HepG2 (cell line): Measurements from ENCODE around the gene TM2D3. TPM values are rescaled to one million over a fixed set of nuclear protein-coding genes. Genes with fewer than 3 reads are reported as not detected.

Experiments used
- ATAC-seq: fragments of 200-7000 bp; cut with Tn5 transposase; 3 replicates; pipeline ENCODE4 v1.9.1; 2020; ENCODE audit warnings: mild to moderate bottlenecking, moderate library complexity
- BruUV-seq: library from RNA; stranded (reverse); fragments of 400-500 nt; replicated peaks from 2 replicates; lab custom pipeline; 2021; lab: Mats Ljungman, UMichigan
- CTCF ChIA-PET: fragments of 300-600 bp; formaldehyde crosslinking; extraction: SDS; loops from one replicate; lab custom pipeline; 2021; ENCODE audit warnings: low total read pairs, inconsistent platforms, low intra/inter-chr PET ratio; lab: Yijun Ruan, JAX
- POLR2A ChIA-PET: fragments of 350-600 bp; sonication (Branson Sonifier 250); formaldehyde crosslinking; loops from one replicate; lab custom pipeline; 2020; ENCODE audit warnings: antibody characterized with exemption, inconsistent platforms; lab: Yijun Ruan, JAX
- DNase-seq: peaks from one replicate; pipeline ENCODE4 v3.0.0-alpha.2; 2015; ENCODE audit warnings: low spot score
- FAIRE-seq: peaks from 3 replicates; lab custom pipeline; 2011; peaks lifted over from hg19 to GRCh38; lab: Jason Lieb, UNC
- H2AFZ ChIP-seq: one replicate; pipeline ENCODE4 v1.6.1; 2011; ENCODE audit warnings: low read length, inconsistent platforms
- H3K27ac ChIP-seq: fragments of 300-600 bp; 3 replicates; pipeline ENCODE4 v1.8.0; 2011; ENCODE audit warnings: mixed run types, mild to moderate bottlenecking, mixed read lengths, low read length, inconsistent platforms; ENCODE audit not compliant: insufficient read depth; ENCODE audit errors: extremely low read length
- H3K27me3 ChIP-seq, 2 experiments: fragments of 200-600 bp in 1 of 2; 2 replicates in 1 of 2; 3 replicates in 1 of 2; pipeline versions ENCODE4 v1.6.0 to v1.8.0; 2011; ENCODE audit warnings: low read length in 2 of 2, mild to moderate bottlenecking in 2 of 2, moderate library complexity in 2 of 2, inconsistent platforms in 1 of 2; ENCODE audit not compliant: insufficient read depth in 2 of 2, control insufficient read depth in 1 of 2
- H3K36me3 ChIP-seq, 2 experiments: fragments of 200-600 bp in 1 of 2; replicated peaks in 1 of 2; 2 replicates in 1 of 2; 3 replicates in 1 of 2; pipeline versions ENCODE4 v1.5.1 to v1.8.0; 2011; ENCODE audit warnings: low read length in 2 of 2, inconsistent platforms in 1 of 2; ENCODE audit not compliant: insufficient read depth in 2 of 2, control insufficient read depth in 1 of 2
- H3K4me1 ChIP-seq: 2 replicates; pipeline ENCODE4 v1.5.1; 2012; ENCODE audit warnings: low read length, inconsistent platforms; ENCODE audit not compliant: insufficient read depth
- H3K4me2 ChIP-seq: 2 replicates; pipeline ENCODE4 v1.6.0; 2011; ENCODE audit warnings: low read depth, low read length, inconsistent platforms
- H3K4me3 ChIP-seq, 3 experiments: fragments of 200-600 bp in 1 of 3; sonication (generic), shearing (Covaris generic) in 1 of 3; replicated peaks in 1 of 3; 2 replicates each; pipeline ENCODE4 v1.5.1; 2011 to 2016; ENCODE audit warnings: low read length in 3 of 3, inconsistent platforms in 2 of 3, low read depth in 2 of 3, mild to moderate bottlenecking in 2 of 3, control low read depth in 1 of 3, mixed read lengths in 1 of 3; ENCODE audit not compliant: insufficient read depth in 1 of 3
- H3K79me2 ChIP-seq: one replicate; pipeline ENCODE4 v1.6.1; 2011; ENCODE audit warnings: low read length, inconsistent platforms; ENCODE audit not compliant: insufficient read depth
- H3K9ac ChIP-seq: 2 replicates; pipeline ENCODE4 v1.6.0; 2011; ENCODE audit warnings: mild to moderate bottlenecking, low read depth, low read length, inconsistent platforms; ENCODE audit not compliant: insufficient read depth
- H3K9me3 ChIP-seq: 2 replicates; pipeline ENCODE4 v1.5.1; 2012; ENCODE audit warnings: mild to moderate bottlenecking, low read length
- H4K20me1 ChIP-seq: 2 replicates; pipeline ENCODE4 v1.6.0; 2011; ENCODE audit warnings: inconsistent platforms, mild to moderate bottlenecking, low read length, moderate library complexity; ENCODE audit not compliant: insufficient read depth
- ATF1 ChIP-seq: IDR thresholded peaks from 2 replicates; pipeline ENCODE4 v1.6.1; 2016; ENCODE audit warnings: mild to moderate bottlenecking, control low read depth
- BCLAF1 ChIP-seq: fragments of 450-650 bp; IDR thresholded peaks from 2 replicates; pipeline ENCODE4 v1.6.1; 2017; ENCODE audit warnings: mild to moderate bottlenecking
- BHLHE40 ChIP-seq: IDR thresholded peaks from 2 replicates; pipeline ENCODE4 v1.6.1; 2011; ENCODE audit warnings: low read length, improper control_type of control experiment
- KDM5A ChIP-seq: fragments of 200-600 bp; sonication (generic); IDR thresholded peaks from 2 replicates; pipeline ENCODE4 v1.7.0; 2018; ENCODE audit warnings: antibody characterized with exemption, mild to moderate bottlenecking, low read length, borderline replicate concordance
- RORA ChIP-seq: sonication (generic); formaldehyde crosslinking; IDR thresholded peaks from 2 replicates; pipeline ENCODE4 v1.5.0; 2020; ENCODE audit warnings: mild to moderate bottlenecking, missing genetic modification reagents, moderate library complexity
- SIX1 ChIP-seq: sonication (generic); formaldehyde crosslinking; IDR thresholded peaks from 2 replicates; pipeline ENCODE4 v1.4.0; 2020; ENCODE audit warnings: missing genetic modification reagents, borderline replicate concordance
- STAT5B ChIP-seq: sonication (generic); formaldehyde crosslinking; IDR thresholded peaks from 2 replicates; pipeline ENCODE4 v1.4.0; 2020; ENCODE audit warnings: missing genetic modification reagents
- THAP11 ChIP-seq: IDR thresholded peaks from 2 replicates; pipeline ENCODE4 v1.6.1; 2016; ENCODE audit warnings: missing biosample characterization, missing genetic modification reagents
- YY1 ChIP-seq: IDR thresholded peaks from 2 replicates; pipeline ENCODE4 v1.6.1; 2011; ENCODE audit warnings: low read length, low read depth, moderate library complexity, mild to moderate bottlenecking; ENCODE audit not compliant: insufficient read depth, insufficient replicate concordance
- ZBTB7B ChIP-seq: sonication (generic); formaldehyde crosslinking; IDR thresholded peaks from 2 replicates; pipeline ENCODE4 v1.4.0; 2020; ENCODE audit warnings: missing genetic modification reagents
- ZNF17 ChIP-seq: sonication (generic); formaldehyde crosslinking; IDR thresholded peaks from 2 replicates; pipeline ENCODE4 v1.5.0; 2020; ENCODE audit warnings: mild to moderate bottlenecking, missing genetic modification reagents
- ZNF326 ChIP-seq: sonication (generic); formaldehyde crosslinking; IDR thresholded peaks from 2 replicates; pipeline ENCODE4 v1.4.0; 2020; ENCODE audit warnings: missing genetic modification reagents, borderline replicate concordance
- ZNF546 ChIP-seq: sonication (generic); formaldehyde crosslinking; conservative IDR thresholded peaks from 2 replicates; pipeline ENCODE4 v1.8.1; 2023; ENCODE audit warnings: mild to moderate bottlenecking, missing genetic modification reagents
- ZNF780A ChIP-seq: sonication (generic); formaldehyde crosslinking; IDR thresholded peaks from 2 replicates; pipeline ENCODE4 v1.8.0; 2022; ENCODE audit warnings: mild to moderate bottlenecking, missing genetic modification reagents, moderate library complexity
- ZNF883 ChIP-seq: sonication (generic); formaldehyde crosslinking; IDR thresholded peaks from 2 replicates; pipeline ENCODE4 v1.5.1; 2020; ENCODE audit warnings: mild to moderate bottlenecking, missing genetic modification reagents; ENCODE audit errors: not compliant biosample characterization
- WGBS: methylation state at CpG from one replicate; pipeline ENCODE4 v1.1.6; 2017; ENCODE audit warnings: low lambda C conversion rate; 5-methylcytosine and 5-hydroxymethylcytosine counted together
- in situ Hi-C: cut with HindIII; loops from 2 replicates; pipeline ENCODE4 v1.10.0; 2017; ENCODE audit warnings: low pct_unique_long_range_greater_than_20kb; ENCODE audit not compliant: extremely low pct_ligation_motif_present
- intact Hi-C: fragments of 100-400 bp; cut with micrococcal nuclease; formaldehyde crosslinking; loops from one replicate; pipeline ENCODE4 v1.10.0; 2022; ENCODE audit not compliant: unreplicated experiment
- polyA plus RNA-seq, 8 experiments: library from polyadenylated mRNA; depleted of rRNA in 3 of 8; stranded (reverse) in 7 of 8; unstranded in 1 of 8; fragments of >200 nt; fragmentation: Illumina TruSeq in 4 of 8; extraction: Trizol in 4 of 8; gene quantifications; 2 replicates each; pipeline versions ENCODE4 v1.2.1 to v1.2.3, GENCODE V29; 2011 to 2016; ENCODE audit warnings: low read depth in 4 of 8, missing spikeins in 1 of 8, mixed read lengths in 1 of 8; ENCODE audit not compliant: insufficient read depth in 1 of 8
- total RNA-seq, 5 experiments: library from RNA; depleted of rRNA; stranded (reverse); fragments of >200 nt; fragmentation: Illumina TruSeq; extraction: Trizol; gene quantifications; 2 replicates each; pipeline ENCODE4 v1.2.3, GENCODE V29; 2016; ENCODE audit warnings: low read depth in 1 of 5
- TF ChIP-seq, protein P1 (sequence below): sonication (generic); formaldehyde crosslinking; IDR thresholded peaks from 2 replicates; pipeline ENCODE4 v1.4.0; 2020; ENCODE audit warnings: mild to moderate bottlenecking, missing genetic modification reagents
- TF ChIP-seq, protein P2 (sequence below): sonication (generic); formaldehyde crosslinking; IDR thresholded peaks from 2 replicates; pipeline ENCODE4 v1.8.0; 2023; ENCODE audit warnings: mild to moderate bottlenecking, missing genetic modification reagents
- TF ChIP-seq, protein P3 (sequence below): IDR thresholded peaks from 2 replicates; pipeline ENCODE4 v1.6.1; 2018; ENCODE audit warnings: missing genetic modification reagents, mild to moderate bottlenecking, missing compliant biosample characterization

The TM2D3 gene
- total and polyA plus RNA-seq, 2 of the 13 experiments (the other 11 are each of a cell fraction or from before 2014, with no cell fraction given): 31.1 to 72.7 TPM

DNA sequence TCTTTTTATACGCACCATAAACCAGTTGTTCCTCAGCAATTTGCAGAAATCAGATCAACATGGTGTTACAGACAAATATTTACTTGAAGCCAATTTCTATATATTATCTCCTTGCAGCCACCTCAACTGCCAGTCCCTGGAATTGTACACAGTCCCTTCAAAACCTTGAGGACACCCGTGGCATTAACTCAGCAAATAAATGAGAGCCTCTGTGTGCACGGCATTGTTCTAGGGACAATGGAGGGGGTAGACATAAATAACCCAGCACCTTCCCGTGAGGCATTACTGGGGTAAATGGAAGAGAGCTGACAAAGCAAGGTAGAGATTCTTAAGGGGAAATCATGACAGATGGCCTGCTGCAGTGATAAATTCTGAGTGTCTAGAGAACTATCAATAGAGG lies 12.5 kb downstream of the TM2D3 start:
- CTCF ChIA-PET: interaction anchor here (2.1 kb wide), 1 partner anchor 351 kb away, joined by 9 read pairs; no protein-coding TSS in a partner anchor
- no peak overlapping the region for H2AFZ ChIP-seq
- no TSS peak for BruUV-seq
- DNase-seq: no peak
- 83% methylated on average over 4 of the region's 4 CpGs for WGBS
- intact Hi-C loops (loop anchor here (2.0 to 5.0 kb wide), 3 partner anchors 99 to 142 kb away; no protein-coding TSS in a partner anchor), in situ Hi-C loops (loop anchor here (5.0 to 10.0 kb wide), 2 partner anchors 97 to 205 kb away; no protein-coding TSS in a partner anchor)
- no peak for FAIRE-seq
- H3K27ac ChIP-seq: no peak overlapping the region
- H3K27me3 ChIP-seq: no peaks in the 10 kb centered on the region
- H3K4me2 ChIP-seq: no peak overlapping the region
- no peak for ATAC-seq
- no peak overlapping the region for H3K4me3 ChIP-seq
- H3K9ac ChIP-seq: no peak overlapping the region
- H3K4me1 ChIP-seq: peaks cover 36% of the 10 kb centered on the region
- no peaks in the 10 kb centered on the region for H3K79me2 ChIP-seq
- H3K9me3 ChIP-seq: no peaks in the 10 kb centered on the region
- peaks cover 4 to 32% of the 10 kb centered on the region in 2 experiments for H3K36me3 ChIP-seq
- TF ChIP-seq, protein P1, sequence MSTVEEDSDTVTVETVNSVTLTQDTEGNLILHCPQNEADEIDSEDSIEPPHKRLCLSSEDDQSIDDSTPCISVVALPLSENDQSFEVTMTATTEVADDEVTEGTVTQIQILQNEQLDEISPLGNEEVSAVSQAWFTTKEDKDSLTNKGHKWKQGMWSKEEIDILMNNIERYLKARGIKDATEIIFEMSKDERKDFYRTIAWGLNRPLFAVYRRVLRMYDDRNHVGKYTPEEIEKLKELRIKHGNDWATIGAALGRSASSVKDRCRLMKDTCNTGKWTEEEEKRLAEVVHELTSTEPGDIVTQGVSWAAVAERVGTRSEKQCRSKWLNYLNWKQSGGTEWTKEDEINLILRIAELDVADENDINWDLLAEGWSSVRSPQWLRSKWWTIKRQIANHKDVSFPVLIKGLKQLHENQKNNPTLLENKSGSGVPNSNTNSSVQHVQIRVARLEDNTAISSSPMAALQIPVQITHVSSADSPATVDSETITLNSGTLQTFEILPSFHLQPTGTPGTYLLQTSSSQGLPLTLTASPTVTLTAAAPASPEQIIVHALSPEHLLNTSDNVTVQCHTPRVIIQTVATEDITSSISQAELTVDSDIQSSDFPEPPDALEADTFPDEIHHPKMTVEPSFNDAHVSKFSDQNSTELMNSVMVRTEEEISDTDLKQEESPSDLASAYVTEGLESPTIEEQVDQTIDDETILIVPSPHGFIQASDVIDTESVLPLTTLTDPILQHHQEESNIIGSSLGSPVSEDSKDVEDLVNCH (CRISPR knock-in tag): no peak
- TF ChIP-seq STAT5B (no peak), ZNF883 (CRISPR knock-in tag) (no peak), THAP11 (CRISPR knock-in tag) (no peak), YY1 (no peak), ZNF17 (CRISPR knock-in tag) (no peak), KDM5A (no peak), ATF1 (CRISPR knock-in tag) (no peak), ZBTB7B (CRISPR knock-in tag) (no peak), BHLHE40 (no peak), RORA (no peak), ZNF326 (CRISPR knock-in tag) (no peak), ZNF780A (no peak), ZNF546 (CRISPR knock-in tag) (no peak), SIX1 (CRISPR knock-in tag) (no peak), BCLAF1 (no peak)
- TF ChIP-seq, protein P2, sequence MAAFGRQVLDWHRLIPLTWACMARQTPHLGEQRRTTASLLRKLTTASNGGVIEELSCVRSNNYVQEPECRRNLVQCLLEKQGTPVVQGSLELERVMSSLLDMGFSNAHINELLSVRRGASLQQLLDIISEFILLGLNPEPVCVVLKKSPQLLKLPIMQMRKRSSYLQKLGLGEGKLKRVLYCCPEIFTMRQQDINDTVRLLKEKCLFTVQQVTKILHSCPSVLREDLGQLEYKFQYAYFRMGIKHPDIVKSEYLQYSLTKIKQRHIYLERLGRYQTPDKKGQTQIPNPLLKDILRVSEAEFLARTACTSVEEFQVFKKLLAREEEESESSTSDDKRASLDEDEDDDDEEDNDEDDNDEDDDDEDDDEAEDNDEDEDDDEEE: no peak
- TF ChIP-seq, protein P3, sequence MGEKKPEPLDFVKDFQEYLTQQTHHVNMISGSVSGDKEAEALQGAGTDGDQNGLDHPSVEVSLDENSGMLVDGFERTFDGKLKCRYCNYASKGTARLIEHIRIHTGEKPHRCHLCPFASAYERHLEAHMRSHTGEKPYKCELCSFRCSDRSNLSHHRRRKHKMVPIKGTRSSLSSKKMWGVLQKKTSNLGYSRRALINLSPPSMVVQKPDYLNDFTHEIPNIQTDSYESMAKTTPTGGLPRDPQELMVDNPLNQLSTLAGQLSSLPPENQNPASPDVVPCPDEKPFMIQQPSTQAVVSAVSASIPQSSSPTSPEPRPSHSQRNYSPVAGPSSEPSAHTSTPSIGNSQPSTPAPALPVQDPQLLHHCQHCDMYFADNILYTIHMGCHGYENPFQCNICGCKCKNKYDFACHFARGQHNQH (CRISPR knock-in tag): no peak
- POLR2A ChIA-PET: no interaction called here
- H4K20me1 ChIP-seq: no peaks in the 10 kb centered on the region
